SJCRH30 (cell line): ENCODE data around the gene NTPCR. TPM values are rescaled to one million over a fixed set of nuclear protein-coding genes. Genes with fewer than 3 reads are reported as not detected.

ENCODE experiments used
- DNase-seq, 2 experiments: peaks; one replicate each; pipeline ENCODE4 v3.0.0-alpha.2; 2015 to 2020
- H3K27ac ChIP-seq: fragments of 250-450 bp; sonication (Bioruptor Pico); 2 replicates; pipeline ENCODE4 v1.5.1; 2020; ENCODE audit warnings: mild to moderate bottlenecking, moderate library complexity
- H3K27me3 ChIP-seq: fragments of 250-450 bp; sonication (Bioruptor Pico); 2 replicates; pipeline ENCODE4 v1.5.1; 2020; ENCODE audit warnings: mild to moderate bottlenecking, moderate library complexity
- H3K36me3 ChIP-seq: fragments of 250-450 bp; sonication (Bioruptor Pico); 2 replicates; pipeline ENCODE4 v1.5.1; 2020; ENCODE audit warnings: mild to moderate bottlenecking, moderate library complexity
- H3K4me1 ChIP-seq: fragments of 250-450 bp; sonication (Bioruptor Pico); 2 replicates; pipeline ENCODE4 v1.5.1; 2020; ENCODE audit warnings: mild to moderate bottlenecking, moderate library complexity
- H3K4me3 ChIP-seq: fragments of 250-450 bp; sonication (Bioruptor Pico); 2 replicates; pipeline ENCODE4 v1.5.1; 2020; ENCODE audit warnings: mild to moderate bottlenecking, moderate library complexity
- H3K9me3 ChIP-seq: fragments of 250-450 bp; sonication (Bioruptor Pico); replicated peaks from 2 replicates; pipeline ENCODE4 v1.5.1; 2020; ENCODE audit warnings: mild to moderate bottlenecking, moderate library complexity
- total RNA-seq: library from RNA; depleted of rRNA; stranded (reverse); fragments of >200 nt; shearing (Covaris generic); gene quantifications from 2 replicates; pipeline ENCODE4 v1.2.3, GENCODE V29; 2014; rRNA removed

The NTPCR gene
- total RNA-seq, 1 experiment from 2014 or later = 21.0 TPM

GRCh38 chr1:233019778-233020325 lies 69.4 kb downstream of the NTPCR start:
- H3K36me3 ChIP-seq = no peaks in the 10 kb centered on the region
- H3K4me1 ChIP-seq = peaks cover 35% of the 10 kb centered on the region
- H3K4me3 ChIP-seq = peak overlapping the region; percentile 23
- peak overlapping the region; percentile 55 for H3K27ac ChIP-seq
- DNase-seq = peak in 1 of 2 experiments; percentile 49
- no peaks in the 10 kb centered on the region for H3K27me3 ChIP-seq
- no peaks in the 10 kb centered on the region for H3K9me3 ChIP-seq

- Histone ChIP-seq H3K27ac (peak overlapping the region; percentile 55), H3K9me3 (no peaks in the 10 kb centered on the region)
- DNase-seq = peak; percentile 37 to 58
Observed at GRCh38 chr1:233020426-233020825, 70.0 kb downstream of the NTPCR start.

DNA sequence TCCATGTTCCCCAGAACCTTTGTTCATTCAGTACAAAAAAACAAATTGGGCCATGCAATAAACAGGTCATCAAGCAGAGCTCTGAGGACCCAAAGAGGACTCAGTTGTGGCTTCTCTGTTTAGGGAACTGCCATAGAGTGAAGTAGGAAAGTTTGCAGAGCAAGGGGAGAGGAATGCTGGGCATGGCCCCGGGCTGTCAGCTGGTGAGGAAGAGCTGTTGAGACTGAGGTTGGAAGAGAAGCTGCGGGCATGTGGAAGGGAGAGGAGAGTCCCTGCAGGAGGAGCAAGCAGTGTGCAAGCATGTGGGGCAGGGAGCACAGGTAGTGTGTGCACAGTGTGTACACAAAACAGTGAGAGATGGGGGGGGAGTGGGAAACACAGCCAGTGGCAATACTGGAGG lies 71.8 kb downstream of the NTPCR start:
- H3K4me1 ChIP-seq = peaks cover 24% of the 10 kb centered on the region
- no peak overlapping the region for H3K4me3 ChIP-seq
- peaks cover 8% of the 10 kb centered on the region for H3K27me3 ChIP-seq
- no peak for DNase-seq
- no peaks in the 10 kb centered on the region for H3K36me3 ChIP-seq
- no peak overlapping the region for H3K27ac ChIP-seq
- H3K9me3 ChIP-seq = no peaks in the 10 kb centered on the region

More at GRCh38 chr1:233020426-233020825, 70.0 kb downstream of the NTPCR start:
- Histone ChIP-seq H3K4me3 (peak overlapping the region; percentile 23), H3K4me1 (peaks cover 35% of the 10 kb centered on the region), H3K36me3 (no peaks in the 10 kb centered on the region), H3K27me3 (no peaks in the 10 kb centered on the region)

- no peak overlapping the region for H3K27ac ChIP-seq
- no peak overlapping the region for H3K4me3 ChIP-seq
- peaks cover 8% of the 10 kb centered on the region for H3K27me3 ChIP-seq
- DNase-seq = no peak
- no peaks in the 10 kb centered on the region for H3K36me3 ChIP-seq
- H3K9me3 ChIP-seq = no peaks in the 10 kb centered on the region
- H3K4me1 ChIP-seq = peaks cover 16% of the 10 kb centered on the region
Observed at GRCh38 chr1:233024199-233024598, 73.8 kb downstream of the NTPCR start.

DNA sequence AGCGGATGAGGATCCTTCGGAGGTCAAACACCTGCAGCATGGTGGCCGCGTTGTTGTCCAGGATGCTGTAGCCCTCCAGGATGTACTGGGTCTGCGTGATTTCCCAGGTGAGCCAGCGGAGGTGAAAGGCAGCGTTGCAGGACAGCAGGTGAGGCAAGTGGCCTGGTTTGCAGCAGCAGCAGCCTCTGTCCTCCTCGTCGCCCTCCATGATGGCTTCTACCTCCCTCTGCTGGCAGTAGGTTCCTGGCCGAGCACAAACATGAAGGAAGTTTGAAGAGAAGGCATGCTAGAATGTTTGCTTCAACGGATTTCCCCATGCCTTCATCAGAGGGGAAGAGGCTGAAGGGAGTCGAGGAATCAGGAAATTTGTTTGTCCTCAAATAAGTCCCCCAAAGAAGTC lies 74.7 kb downstream of the NTPCR start:
- DNase-seq = peak; percentile 29 to 49
- H3K4me3 ChIP-seq = no peak overlapping the region

DNA sequence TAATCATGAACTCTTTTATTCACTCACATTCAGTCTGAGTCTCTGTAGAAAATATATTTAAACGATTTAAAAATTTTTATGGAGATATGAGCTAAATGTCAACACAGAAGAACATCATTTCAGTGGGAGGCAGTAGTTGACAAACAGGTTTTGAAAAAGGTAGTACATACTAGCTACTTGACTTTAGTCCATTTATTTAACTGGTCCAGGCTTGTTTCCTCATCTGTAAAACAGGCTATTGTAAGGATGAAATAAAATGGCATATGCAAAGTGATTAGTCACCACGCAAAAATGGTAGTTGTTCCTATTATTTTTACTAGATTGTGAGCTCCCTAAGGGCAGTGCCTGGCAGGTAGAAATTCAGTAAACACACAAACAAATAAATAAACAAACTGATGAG lies 75.2 kb downstream of the NTPCR start:
- no peak for DNase-seq
- Histone ChIP-seq H3K36me3 (no peaks in the 10 kb centered on the region), H3K9me3 (no peaks in the 10 kb centered on the region), H3K4me1 (peaks cover 6% of the 10 kb centered on the region), H3K4me3 (no peak overlapping the region), H3K27me3 (peaks cover 8% of the 10 kb centered on the region), H3K27ac (no peak overlapping the region)

More for the DNA sequence above, 74.7 kb downstream of the NTPCR start:
- no peak overlapping the region for H3K27ac ChIP-seq
- H3K36me3 ChIP-seq = no peaks in the 10 kb centered on the region
- H3K27me3 ChIP-seq = peaks cover 8% of the 10 kb centered on the region
- H3K9me3 ChIP-seq = no peaks in the 10 kb centered on the region
- peaks cover 8% of the 10 kb centered on the region for H3K4me1 ChIP-seq

- Histone ChIP-seq H3K4me3 (no peak overlapping the region), H3K9me3 (no peaks in the 10 kb centered on the region), H3K27ac (no peak overlapping the region)
Observed at GRCh38 chr1:233027046-233027445, 76.6 kb downstream of the NTPCR start.

GRCh38 chr1:233031521-233031920 lies 81.1 kb downstream of the NTPCR start:
- Histone ChIP-seq H3K4me3 (no peak overlapping the region), H3K36me3 (no peaks in the 10 kb centered on the region), H3K27ac (no peak overlapping the region), H3K9me3 (no peaks in the 10 kb centered on the region), H3K4me1 (no peaks in the 10 kb centered on the region), H3K27me3 (peaks cover 4% of the 10 kb centered on the region)
- DNase-seq = no peak

More at GRCh38 chr1:233027046-233027445, 76.6 kb downstream of the NTPCR start:
- no peaks in the 10 kb centered on the region for H3K4me1 ChIP-seq
- H3K27me3 ChIP-seq = peaks cover 8% of the 10 kb centered on the region
- H3K36me3 ChIP-seq = no peaks in the 10 kb centered on the region
- DNase-seq = no peak

DNA sequence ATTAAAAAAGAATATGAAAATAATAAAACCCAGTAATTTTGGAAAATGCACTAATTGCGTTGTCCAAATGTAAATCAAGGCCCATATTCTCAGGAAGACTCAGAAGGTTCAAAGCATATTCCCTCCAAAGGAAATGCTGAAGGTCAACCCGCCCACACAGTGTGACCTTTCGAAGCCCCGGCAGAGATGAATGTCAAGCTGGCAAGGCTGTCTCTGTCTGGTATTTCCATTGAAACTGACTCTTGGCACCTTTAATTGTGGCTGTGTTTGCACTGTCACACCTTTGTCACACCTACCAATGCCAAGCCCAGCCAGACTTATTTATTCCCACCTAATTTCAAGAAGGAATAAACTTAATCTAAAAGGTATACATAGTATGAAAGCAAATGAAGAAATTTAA lies 82.5 kb downstream of the NTPCR start:
- Histone ChIP-seq H3K27ac (no peak overlapping the region), H3K9me3 (no peaks in the 10 kb centered on the region), H3K36me3 (no peaks in the 10 kb centered on the region), H3K27me3 (no peaks in the 10 kb centered on the region), H3K4me1 (no peaks in the 10 kb centered on the region), H3K4me3 (no peak overlapping the region)
- DNase-seq = no peak

DNA sequence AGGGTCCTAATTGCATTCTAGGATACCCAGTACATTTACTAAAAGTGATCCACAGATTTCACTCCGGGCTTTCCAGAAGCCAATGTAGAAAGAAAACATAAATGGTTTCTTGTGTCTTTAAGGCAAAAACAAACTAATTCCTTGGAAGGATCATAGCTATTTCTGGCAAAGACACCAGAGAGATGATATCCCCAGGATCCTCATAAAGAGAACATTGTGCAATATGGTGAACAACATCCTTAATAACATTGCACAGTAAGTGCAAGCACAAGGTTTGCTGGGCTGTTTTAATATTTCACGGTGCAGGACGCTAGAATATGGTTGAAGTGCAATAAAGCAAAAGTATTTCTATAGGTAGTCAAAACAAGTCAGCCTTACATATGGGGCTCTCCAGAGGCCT lies 83.0 kb downstream of the NTPCR start:
- Histone ChIP-seq H3K9me3 (no peaks in the 10 kb centered on the region), H3K27ac (no peak overlapping the region), H3K27me3 (no peaks in the 10 kb centered on the region), H3K36me3 (no peaks in the 10 kb centered on the region), H3K4me1 (no peaks in the 10 kb centered on the region), H3K4me3 (no peak overlapping the region)
- DNase-seq = no peak

Other genes starting within 250 kb of the NTPCR start
- gene MAP10, start 145.2 kb upstream of the NTPCR start, total RNA-seq = 0.10 TPM in 1 of 2 replicates, not detected in the other